ENCODE measurements around the gene RANGRF.
"Not testable (repeated sequence)": the region's sequence is repeated elsewhere in the genome, so short reads cannot be mapped to it uniquely, and the experiment has no call there.

RANGRF gene, protein sequence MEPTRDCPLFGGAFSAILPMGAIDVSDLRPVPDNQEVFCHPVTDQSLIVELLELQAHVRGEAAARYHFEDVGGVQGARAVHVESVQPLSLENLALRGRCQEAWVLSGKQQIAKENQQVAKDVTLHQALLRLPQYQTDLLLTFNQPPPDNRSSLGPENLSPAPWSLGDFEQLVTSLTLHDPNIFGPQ

GRCh38 chr17:8288336-8289102 is at the start of gene RANGRF:
RANGRF (plus strand) TSS chr17:8288670; CDS start chr17:8288789, 119 bp downstream.
- Mint-ChIP-seq H3K36me3 (ENCODE audit: low read depth) (peaks cover 23% of the 10 kb centered on the region), H3K9me3 (no peaks in the 10 kb centered on the region), H3K27me3 (no peaks in the 10 kb centered on the region), H3K4me3 (peak within 1 kb of the TSS; percentile 96), H3K4me1 (ENCODE audit: low read depth) (peaks cover 30% of the 10 kb centered on the region), H3K27ac (peak within 1 kb of the TSS; percentile 96)
- DNase-seq, result peak; percentile 89

DNA sequence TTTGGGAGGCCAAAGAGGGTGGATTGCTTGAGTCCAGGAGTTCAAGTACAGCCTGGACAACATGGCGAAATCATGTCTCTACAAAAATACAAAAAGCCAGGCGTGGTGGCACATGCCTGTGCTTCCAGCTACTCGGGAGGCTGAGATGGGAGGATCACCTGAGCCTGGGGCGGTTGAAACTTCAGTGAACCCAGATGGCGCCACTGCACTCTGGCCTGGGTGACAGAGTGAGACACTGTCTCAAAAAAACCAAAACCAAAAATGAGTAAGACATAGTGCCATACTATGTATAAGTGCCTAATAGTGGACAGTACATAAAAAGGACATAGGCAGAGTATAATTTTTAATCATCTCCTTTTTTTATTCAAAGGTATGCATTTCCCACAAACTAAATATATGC is 44.6 kb upstream of the RANGRF start:
- Mint-ChIP-seq H3K36me3 (ENCODE audit: low read depth) (peaks cover 78% of the 10 kb centered on the region), H3K27me3 (no peaks in the 10 kb centered on the region), H3K27ac (peak overlapping the region; percentile 78), H3K4me1 (ENCODE audit: low read depth) (peaks cover 46% of the 10 kb centered on the region), H3K9me3 (no peaks in the 10 kb centered on the region), H3K4me3 (no peak overlapping the region)
- no peak for DNase-seq

GRCh38 chr17:8244768-8245167 is 43.7 kb upstream of the RANGRF start:
- Mint-ChIP-seq H3K27me3 (no peaks in the 10 kb centered on the region), H3K9me3 (no peaks in the 10 kb centered on the region), H3K27ac (no peak overlapping the region), H3K36me3 (ENCODE audit: low read depth) (peaks cover 78% of the 10 kb centered on the region), H3K4me3 (no peak overlapping the region), H3K4me1 (ENCODE audit: low read depth) (peaks cover 45% of the 10 kb centered on the region)
- no peak for DNase-seq

GRCh38 chr17:8248751-8249607 is 39.5 kb upstream of the RANGRF start, which contains the start of gene PFAS:
PFAS (plus strand) TSS chr17:8249289; CDS start chr17:8253938, 4,649 bp downstream.
- Mint-ChIP-seq H3K4me3 (peak within 1 kb of the TSS; percentile 99), H3K27ac (peak within 1 kb of the TSS; percentile 100), H3K9me3 (no peaks in the 10 kb centered on the region), H3K36me3 (ENCODE audit: low read depth) (peaks cover 69% of the 10 kb centered on the region), H3K27me3 (no peaks in the 10 kb centered on the region), H3K4me1 (ENCODE audit: low read depth) (peaks cover 40% of the 10 kb centered on the region)
- DNase-seq, result peak; percentile 98

DNA sequence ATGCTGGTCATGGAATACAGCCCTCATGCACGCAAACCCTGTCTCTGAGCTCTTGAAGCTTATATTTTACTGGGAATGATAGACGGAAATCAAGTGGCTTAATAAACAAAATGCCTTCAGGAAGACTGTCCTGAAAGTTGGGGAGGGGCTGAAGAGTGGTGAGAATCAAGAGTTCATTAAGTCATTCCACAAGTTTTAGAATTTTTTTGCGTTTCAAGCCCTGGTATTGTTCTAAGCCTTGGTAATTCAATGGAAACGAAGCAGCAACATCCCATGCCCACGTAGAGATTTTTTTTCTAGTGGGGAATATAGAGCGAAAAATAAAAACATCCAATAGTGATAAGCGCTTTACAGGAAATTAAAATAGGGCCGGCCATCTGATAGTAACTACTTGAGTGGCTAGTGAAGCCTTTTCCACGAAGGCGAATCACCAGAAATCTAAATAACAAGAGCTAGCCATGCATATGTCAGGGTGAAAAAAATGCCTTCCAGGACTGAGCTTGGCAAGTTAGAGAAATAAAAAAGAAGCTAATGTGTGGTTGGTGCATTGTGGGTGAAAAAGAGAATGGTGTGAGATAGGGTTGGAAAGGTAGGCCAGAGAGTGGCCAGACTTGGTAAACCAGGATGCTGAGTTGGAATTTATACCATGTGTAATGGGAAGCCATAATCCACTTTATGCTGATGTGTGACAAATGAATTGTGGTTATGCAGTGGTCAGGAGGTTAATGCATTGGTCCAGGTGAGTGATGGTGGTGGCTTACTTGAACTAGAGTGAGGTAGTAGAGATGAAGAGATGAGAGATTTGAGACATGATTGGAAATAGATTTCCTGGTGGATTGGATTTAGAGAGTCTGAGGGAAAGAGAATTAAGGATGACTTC is 38.6 kb upstream of the RANGRF start:
- peaks cover 32% of the 10 kb centered on the region for H3K4me1 Mint-ChIP-seq (ENCODE audit: low read depth)
- H3K36me3 Mint-ChIP-seq (ENCODE audit: low read depth), result peaks cover 70% of the 10 kb centered on the region
- no peak for DNase-seq
- H3K9me3 Mint-ChIP-seq, result no peaks in the 10 kb centered on the region
- peak overlapping the region; percentile 99 for H3K4me3 Mint-ChIP-seq
- H3K27ac Mint-ChIP-seq, result peak overlapping the region; percentile 100
- H3K27me3 Mint-ChIP-seq, result no peaks in the 10 kb centered on the region

DNA sequence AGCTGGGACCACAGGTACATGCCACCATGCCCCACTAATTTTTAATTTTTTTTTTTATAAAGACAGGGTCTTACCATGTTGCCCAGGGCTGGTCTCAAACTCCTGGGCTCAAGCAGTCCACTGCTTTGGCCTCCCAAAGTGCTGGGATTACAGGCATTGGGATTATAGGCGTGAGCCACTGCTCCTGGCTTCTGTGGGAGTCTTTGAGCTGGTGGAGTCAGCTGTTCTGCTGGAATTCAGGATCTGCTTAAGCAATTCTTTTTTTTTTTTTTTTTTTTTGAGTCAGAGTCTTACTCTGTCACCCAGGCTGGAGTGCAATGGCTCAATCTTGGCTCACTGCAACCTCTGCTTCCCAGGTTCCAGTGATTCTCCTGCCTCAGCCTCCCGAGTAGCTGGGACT is 37.1 kb upstream of the RANGRF start:
- H3K9me3 Mint-ChIP-seq, H3K4me3 Mint-ChIP-seq, H3K27me3 Mint-ChIP-seq, DNase-seq, H3K27ac Mint-ChIP-seq: not testable (repeated sequence)
- Mint-ChIP-seq H3K36me3 (ENCODE audit: low read depth) (peaks cover 71% of the 10 kb centered on the region), H3K4me1 (ENCODE audit: low read depth) (peaks cover 20% of the 10 kb centered on the region)

- Mint-ChIP-seq H3K27me3 (no peaks in the 10 kb centered on the region), H3K9me3 (no peaks in the 10 kb centered on the region), H3K36me3 (ENCODE audit: low read depth) (peaks cover 81% of the 10 kb centered on the region), H3K27ac (no peak overlapping the region), H3K4me1 (ENCODE audit: low read depth) (peaks cover 11% of the 10 kb centered on the region), H3K4me3 (no peak overlapping the region)
- no peak for DNase-seq
Observed at GRCh38 chr17:8253801-8254200, 34.7 kb upstream of the RANGRF start.

DNA sequence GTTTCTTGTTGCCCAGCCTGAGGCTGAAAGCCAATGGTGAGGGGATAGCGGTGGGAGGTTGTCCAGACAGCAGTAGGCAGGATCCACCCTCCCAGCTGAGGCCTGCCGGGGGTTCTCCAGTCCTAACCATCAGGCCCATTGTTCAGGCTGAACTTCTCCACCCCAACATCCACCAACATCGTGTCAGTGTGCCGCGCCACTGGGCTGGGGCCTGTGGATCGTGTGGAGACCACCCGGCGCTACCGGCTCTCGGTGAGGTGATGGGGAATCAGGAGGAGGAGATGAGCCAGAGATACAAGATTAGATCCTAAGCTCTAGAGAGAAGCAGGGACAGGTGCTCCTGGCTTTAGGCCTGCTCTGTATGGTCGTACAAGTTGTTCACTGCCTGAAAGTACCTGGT is 33.6 kb upstream of the RANGRF start:
- no peak for DNase-seq
- Mint-ChIP-seq H3K4me3 (no peak overlapping the region), H3K27me3 (no peaks in the 10 kb centered on the region), H3K36me3 (ENCODE audit: low read depth) (peaks cover 74% of the 10 kb centered on the region), H3K9me3 (no peaks in the 10 kb centered on the region), H3K27ac (no peak overlapping the region), H3K4me1 (ENCODE audit: low read depth) (peaks cover 9% of the 10 kb centered on the region)

GRCh38 chr17:8255499-8255898 is 33.0 kb upstream of the RANGRF start:
- Mint-ChIP-seq H3K36me3 (ENCODE audit: low read depth) (peaks cover 75% of the 10 kb centered on the region), H3K27me3 (no peaks in the 10 kb centered on the region), H3K4me1 (ENCODE audit: low read depth) (peaks cover 3% of the 10 kb centered on the region), H3K9me3 (no peaks in the 10 kb centered on the region), H3K4me3 (no peak overlapping the region), H3K27ac (peak overlapping the region; percentile 33)
- no peak for DNase-seq

DNA sequence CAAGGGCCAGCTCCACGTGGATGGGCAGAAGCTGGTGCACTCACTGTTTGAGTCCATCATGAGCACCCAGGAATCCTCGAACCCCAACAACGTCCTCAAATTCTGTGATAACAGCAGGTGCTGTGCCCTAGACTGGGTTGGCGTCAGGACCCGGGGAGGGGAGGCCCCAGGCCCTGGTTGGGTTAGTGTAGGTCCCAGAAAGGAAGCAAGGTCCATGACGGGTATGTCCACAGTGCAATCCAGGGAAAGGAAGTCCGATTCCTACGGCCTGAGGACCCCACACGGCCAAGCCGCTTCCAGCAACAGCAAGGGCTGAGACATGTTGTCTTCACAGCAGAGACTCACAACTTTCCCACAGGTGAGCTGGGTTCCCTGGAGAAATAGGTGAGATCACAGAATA is 32.2 kb upstream of the RANGRF start:
- no peaks in the 10 kb centered on the region for H3K27me3 Mint-ChIP-seq
- no peak overlapping the region for H3K27ac Mint-ChIP-seq
- peaks cover 80% of the 10 kb centered on the region for H3K36me3 Mint-ChIP-seq (ENCODE audit: low read depth)
- no peak overlapping the region for H3K4me3 Mint-ChIP-seq
- H3K4me1 Mint-ChIP-seq (ENCODE audit: low read depth), result no peaks in the 10 kb centered on the region
- DNase-seq, result no peak
- no peaks in the 10 kb centered on the region for H3K9me3 Mint-ChIP-seq

GRCh38 chr17:8256691-8257090 is 31.8 kb upstream of the RANGRF start:
- H3K4me1 Mint-ChIP-seq (ENCODE audit: low read depth), result no peaks in the 10 kb centered on the region
- no peaks in the 10 kb centered on the region for H3K27me3 Mint-ChIP-seq
- DNase-seq, result no peak
- H3K36me3 Mint-ChIP-seq (ENCODE audit: low read depth), result peaks cover 84% of the 10 kb centered on the region
- H3K4me3 Mint-ChIP-seq, result no peak overlapping the region
- H3K27ac Mint-ChIP-seq, result no peak overlapping the region
- H3K9me3 Mint-ChIP-seq, result no peaks in the 10 kb centered on the region

GRCh38 chr17:8257801-8258200 is 30.7 kb upstream of the RANGRF start:
- DNase-seq, result no peak
- Mint-ChIP-seq H3K27me3 (no peaks in the 10 kb centered on the region), H3K4me3 (no peak overlapping the region), H3K4me1 (ENCODE audit: low read depth) (no peaks in the 10 kb centered on the region), H3K27ac (no peak overlapping the region), H3K36me3 (ENCODE audit: low read depth) (peaks cover 90% of the 10 kb centered on the region), H3K9me3 (no peaks in the 10 kb centered on the region)

- H3K36me3 Mint-ChIP-seq (ENCODE audit: low read depth), result peaks cover 90% of the 10 kb centered on the region
- H3K4me1 Mint-ChIP-seq (ENCODE audit: low read depth), result no peaks in the 10 kb centered on the region
- H3K9me3 Mint-ChIP-seq, result no peaks in the 10 kb centered on the region
- no peak overlapping the region for H3K4me3 Mint-ChIP-seq
- no peak for DNase-seq
- H3K27ac Mint-ChIP-seq, result no peak overlapping the region
- no peaks in the 10 kb centered on the region for H3K27me3 Mint-ChIP-seq
Observed at GRCh38 chr17:8264320-8264719, 24.1 kb upstream of the RANGRF start.
